Omental fat pad (tissue), 4 donors: Measurements from ENCODE around the gene NSMCE4A. TPM values are rescaled to one million over a fixed set of nuclear protein-coding genes. Genes with fewer than 3 reads are reported as not detected.

Experiments
- ATAC-seq: fragments of 150-250 bp; one replicate; pipeline ENCODE4 v1.9.1; 2016; ENCODE audit warnings: mild to moderate bottlenecking, moderate library complexity; ENCODE audit not compliant: low FRiP score
- DNase-seq: peaks from one replicate; pipeline ENCODE4 v3.0.0-alpha.2; 2019; ENCODE audit warnings: low spot score
- CTCF ChIP-seq, 3 donors: fragments of 450-650 bp; IDR thresholded peaks; one replicate each; pipeline ENCODE4 v1.5.1; 2016 to 2017; ENCODE audit warnings: antibody characterized with exemption in 3 of 3, mild to moderate bottlenecking in 3 of 3, moderate library complexity in 2 of 3
- small RNA-seq: library from RNA; depleted of rRNA; stranded (forward); fragments of <200 nt; gene quantifications from one replicate; pipeline ENCODE3, GENCODE V24; 2016
- total RNA-seq, 4 donors: library from RNA; depleted of rRNA; stranded (reverse); fragments of >200 nt; gene quantifications; one replicate each; pipeline ENCODE4 v1.1.0, GENCODE V29; 2016

NSMCE4A gene
- total RNA-seq, 4 donors from 2014 or later, result 36.0 to 99.1 (median 58.9) TPM

- no peak for ATAC-seq
- TF ChIP-seq CTCF (IDR thresholded peaks at IDR 0.05), result no peak
- no peak for DNase-seq
Observed at GRCh38 chr10:121910673-121911420, 64.2 kb downstream of the NSMCE4A start.

Small RNAs within 50 kb of the gene (small RNA-seq; reads per million reads assigned to genes)
- not detected for gene RF02219

Other genes with a start within 250 kb of the NSMCE4A start
- gene ATE1, start 47.2 kb downstream of the NSMCE4A start, total RNA-seq, result 10 to 100 TPM; 20.8 to 29.5 (median 24.9) TPM
- gene TACC2, start 13.9 kb upstream of the NSMCE4A start, total RNA-seq, result 10 to 100 TPM; 23.8 to 33.6 (median 29.4) TPM